Gastrocnemius medialis (tissue), 4 donors: ENCODE measurements around the gene XXYLT1. TPM values are rescaled to one million over a fixed set of nuclear protein-coding genes. Genes with fewer than 3 reads are reported as not detected.
A peak's percentile ranks its signal among the peaks of the same experiment; 100 is the strongest.

ENCODE experiments used
- ATAC-seq, 2 donors: fragments of 150-250 bp; one replicate each; pipeline ENCODE4 v1.9.1; 2016
- DNase-seq, 2 donors: peaks; one replicate each; pipeline ENCODE4 v3.0.0-alpha.2; 2019
- H3K27ac ChIP-seq, 4 donors: fragments of 200-600 bp; sonication (generic); 1 replicate in 1 of 4; 2 replicates in 3 of 4; pipeline ENCODE4 v1.5.1; 2016 to 2018; ENCODE audit warnings: mild to moderate bottlenecking in 2 of 4, moderate library complexity in 1 of 4
- H3K27me3 ChIP-seq, 3 donors: fragments of 200-600 bp; sonication (generic) in 2 of 3; 1 replicate in 1 of 3; 2 replicates in 2 of 3; pipeline versions ENCODE4 v1.5.1 to v1.6.0; 2016 to 2019; ENCODE audit warnings: mild to moderate bottlenecking in 1 of 3, moderate library complexity in 1 of 3
- H3K36me3 ChIP-seq, 2 donors: fragments of 200-600 bp; sonication (generic) in 1 of 2; one replicate each; pipeline ENCODE4 v1.5.1; 2017 to 2018
- H3K4me1 ChIP-seq, 2 donors: fragments of 200-600 bp; sonication (generic) in 1 of 2; one replicate each; pipeline ENCODE4 v1.5.1; 2016 to 2017; ENCODE audit warnings: mild to moderate bottlenecking in 2 of 2
- H3K4me3 ChIP-seq, 4 donors: fragments of 200-600 bp; sonication (generic) in 3 of 4; 1 replicate in 1 of 4; 2 replicates in 3 of 4; pipeline ENCODE4 v1.5.1; 2016 to 2019; ENCODE audit warnings: mild to moderate bottlenecking in 2 of 4
- H3K9me3 ChIP-seq, 3 donors: fragments of 200-600 bp; sonication (generic) in 2 of 3; 1 replicate in 1 of 3; 2 replicates in 2 of 3; pipeline ENCODE4 v1.5.1; 2016 to 2019
- POLR2A ChIP-seq, 2 donors: fragments of 450-650 bp; IDR thresholded peaks; one replicate each; pipeline ENCODE4 v1.6.1; 2017; ENCODE audit warnings: antibody characterized with exemption in 2 of 2, mild to moderate bottlenecking in 2 of 2, moderate library complexity in 2 of 2
- in situ Hi-C, 4 donors: fragments of 200-750 bp; cut with MboI; loops; one replicate each; pipeline versions ENCODE4 v1.15.0 to v1.8.0; 2017; ENCODE audit warnings: low sequenced_read_pairs in 4 of 4
- intact Hi-C: fragments of 100-400 bp; cut with DNase I; formaldehyde crosslinking; loops from one replicate; pipeline ENCODE4 v1.15.1; 2023; ENCODE audit warnings: low total_unique reads
- total RNA-seq, 4 donors: library from RNA; depleted of rRNA; stranded (reverse); fragments of >200 nt; gene quantifications; one replicate each; pipeline versions ENCODE4 v1.1.0 to v1.2.3, GENCODE V29; 2016
- TF ChIP-seq, protein P1 (sequence below), 5 experiments: fragments of 450-650 bp in 3 of 5; fragments of 200-600 bp in 2 of 5; sonication (generic) in 2 of 5; IDR thresholded peaks in 4 of 5; conservative IDR thresholded peaks in 1 of 5; 1 replicate in 4 of 5; 2 replicates in 1 of 5; pipeline ENCODE4 v1.5.1; 2016 to 2019; ENCODE audit warnings: antibody characterized with exemption in 5 of 5, mild to moderate bottlenecking in 3 of 5, moderate library complexity in 3 of 5

The XXYLT1 gene
- total RNA-seq, 4 donors from 2014 or later = 0.87 to 3.1 (median 1.3) TPM

- peak overlapping the region in 3 of 4 donors; percentile 79 to 96 (median 91) for H3K4me3 ChIP-seq
- no peaks in the 10 kb centered on the region for H3K27me3 ChIP-seq
- H3K27ac ChIP-seq = no peak overlapping the region
- DNase-seq (no peak), ATAC-seq (no peak)
- peaks cover 15 to 19% of the 10 kb centered on the region in 2 donors for H3K4me1 ChIP-seq
- TF ChIP-seq, protein P1, sequence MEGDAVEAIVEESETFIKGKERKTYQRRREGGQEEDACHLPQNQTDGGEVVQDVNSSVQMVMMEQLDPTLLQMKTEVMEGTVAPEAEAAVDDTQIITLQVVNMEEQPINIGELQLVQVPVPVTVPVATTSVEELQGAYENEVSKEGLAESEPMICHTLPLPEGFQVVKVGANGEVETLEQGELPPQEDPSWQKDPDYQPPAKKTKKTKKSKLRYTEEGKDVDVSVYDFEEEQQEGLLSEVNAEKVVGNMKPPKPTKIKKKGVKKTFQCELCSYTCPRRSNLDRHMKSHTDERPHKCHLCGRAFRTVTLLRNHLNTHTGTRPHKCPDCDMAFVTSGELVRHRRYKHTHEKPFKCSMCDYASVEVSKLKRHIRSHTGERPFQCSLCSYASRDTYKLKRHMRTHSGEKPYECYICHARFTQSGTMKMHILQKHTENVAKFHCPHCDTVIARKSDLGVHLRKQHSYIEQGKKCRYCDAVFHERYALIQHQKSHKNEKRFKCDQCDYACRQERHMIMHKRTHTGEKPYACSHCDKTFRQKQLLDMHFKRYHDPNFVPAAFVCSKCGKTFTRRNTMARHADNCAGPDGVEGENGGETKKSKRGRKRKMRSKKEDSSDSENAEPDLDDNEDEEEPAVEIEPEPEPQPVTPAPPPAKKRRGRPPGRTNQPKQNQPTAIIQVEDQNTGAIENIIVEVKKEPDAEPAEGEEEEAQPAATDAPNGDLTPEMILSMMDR (IDR thresholded peaks at IDR 0.05 in 4 of 5, conservative IDR thresholded peaks at IDR 0.05 in 1 of 5) = no peak
- intact Hi-C loops (loop anchor here (2.0 to 10.0 kb wide), 2 partner anchors 173 to 585 kb away; partner anchors contain the start of gene ACAP2), in situ Hi-C loops (loop anchor here (5.0 to 25.0 kb wide), 7 partner anchors 243 to 595 kb away; partner anchors contain the start of genes LSG1 (in 2 of the 4) and FAM43A (in 1 of the 4))
- no peaks in the 10 kb centered on the region for H3K9me3 ChIP-seq
- no peaks in the 10 kb centered on the region for H3K36me3 ChIP-seq
Observed at GRCh38 chr3:195269375-195270078, 1.4 kb downstream of the XXYLT1 start.

DNA sequence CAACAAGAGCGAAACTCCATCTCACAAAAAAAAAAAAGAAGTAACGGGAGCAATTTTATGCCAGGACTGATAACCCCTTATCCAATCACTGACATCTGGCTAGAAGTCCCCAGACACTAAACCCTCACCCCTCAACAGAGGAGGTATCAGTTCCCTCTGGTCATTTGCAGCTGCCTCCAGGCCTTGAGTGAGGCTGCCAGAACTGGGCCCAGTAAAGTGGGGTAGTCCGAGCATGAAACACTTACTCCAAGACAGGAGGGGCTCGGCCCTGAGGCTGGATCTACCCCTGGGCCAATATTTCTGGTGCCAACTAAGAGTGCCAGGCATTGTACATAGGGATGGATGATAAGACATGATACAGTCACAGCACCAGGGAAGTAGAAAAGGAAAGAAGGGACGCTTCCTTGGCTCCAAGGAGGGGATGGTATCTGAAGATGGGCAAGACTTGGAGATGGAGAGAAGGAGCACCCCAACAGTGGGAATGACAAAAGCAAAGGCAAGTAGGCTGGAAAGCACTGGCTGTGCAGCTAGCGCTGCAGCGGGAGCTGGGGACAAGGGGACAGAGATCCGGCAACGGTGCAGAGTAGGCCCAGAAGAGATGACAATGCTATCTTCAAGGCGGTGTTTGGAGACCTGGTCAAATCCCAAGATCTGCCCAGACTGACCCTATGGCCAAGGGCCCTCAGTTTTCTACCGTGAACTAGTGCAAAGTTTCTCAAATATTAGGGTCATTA is 2.2 kb downstream of the XXYLT1 start:
- H3K9me3 ChIP-seq = no peaks in the 10 kb centered on the region
- ATAC-seq (no peak), DNase-seq (no peak)
- peaks cover 15 to 19% of the 10 kb centered on the region in 2 donors for H3K4me1 ChIP-seq
- in situ Hi-C loops = loop anchor here (5.0 to 25.0 kb wide), 6 partner anchors 244 to 594 kb away; partner anchors contain the start of genes LSG1 (in 2 of the 4) and FAM43A (in 1 of the 4)
- intact Hi-C loops = no loop called here
- H3K36me3 ChIP-seq = no peaks in the 10 kb centered on the region
- TF ChIP-seq, protein P1 (IDR thresholded peaks at IDR 0.05 in 4 of 5, conservative IDR thresholded peaks at IDR 0.05 in 1 of 5) = no peak
- no peak for TF ChIP-seq POLR2A (IDR thresholded peaks at IDR 0.05)
- H3K27me3 ChIP-seq = no peaks in the 10 kb centered on the region
- no peak overlapping the region for H3K4me3 ChIP-seq
- no peak overlapping the region for H3K27ac ChIP-seq

DNA sequence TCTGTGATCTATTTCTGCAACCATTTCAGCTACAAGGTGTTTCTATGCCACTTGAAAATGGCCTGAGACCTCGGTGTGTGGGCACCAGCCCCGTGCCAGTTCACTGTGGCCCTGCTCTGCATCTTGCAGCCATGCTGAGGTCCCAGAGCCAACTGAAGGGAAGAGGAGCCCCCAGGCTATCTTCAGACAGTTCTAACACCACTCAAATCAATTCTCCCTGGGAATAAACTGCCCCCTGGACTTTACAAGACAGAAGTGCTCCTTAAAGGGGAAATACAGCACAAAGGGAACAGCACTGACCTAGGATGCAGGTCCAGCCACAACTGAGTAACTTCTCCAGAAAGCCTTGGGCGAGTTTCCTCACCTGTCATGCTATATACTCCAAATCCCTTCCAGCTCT is 3.9 kb downstream of the XXYLT1 start:
- no peak for TF ChIP-seq POLR2A (IDR thresholded peaks at IDR 0.05)
- TF ChIP-seq, protein P1 (IDR thresholded peaks at IDR 0.05 in 4 of 5, conservative IDR thresholded peaks at IDR 0.05 in 1 of 5) = no peak
- Histone ChIP-seq H3K27me3 (no peaks in the 10 kb centered on the region), H3K9me3 (no peaks in the 10 kb centered on the region), H3K4me1 (peaks cover 15 to 19% of the 10 kb centered on the region in 2 donors), H3K4me3 (no peak overlapping the region), H3K27ac (no peak overlapping the region), H3K36me3 (no peaks in the 10 kb centered on the region)
- intact Hi-C loops = no loop called here
- in situ Hi-C loops = loop anchor here (5.0 to 25.0 kb wide), 6 partner anchors 245 to 592 kb away; partner anchors contain the start of genes LSG1 (in 2 of the 4) and FAM43A (in 1 of the 4)
- ATAC-seq (no peak), DNase-seq (no peak)

DNA sequence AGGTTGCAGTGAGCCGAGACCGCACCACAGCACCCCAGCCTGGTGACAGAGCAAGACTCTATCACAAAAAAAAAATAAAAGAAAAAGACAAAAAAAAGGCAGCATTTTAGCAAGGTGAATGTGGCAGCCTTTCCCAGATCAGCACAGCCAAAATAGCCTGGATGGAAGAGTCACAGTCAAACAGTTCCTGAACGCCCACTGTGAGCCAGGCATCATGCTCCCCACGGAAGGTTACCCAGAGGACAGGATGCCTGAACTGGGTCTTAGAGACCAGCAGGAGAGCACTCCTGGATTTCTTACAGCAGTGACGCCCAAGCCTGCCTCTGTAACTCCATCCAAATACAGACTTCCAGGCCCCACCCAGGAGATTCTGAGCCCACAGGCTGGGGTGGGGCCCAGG is 4.5 kb downstream of the XXYLT1 start:
- no peak overlapping the region for H3K27ac ChIP-seq
- H3K27me3 ChIP-seq = no peaks in the 10 kb centered on the region
- intact Hi-C loops (no loop called here), in situ Hi-C loops (loop anchor here (5.0 to 25.0 kb wide), 6 partner anchors 246 to 592 kb away; partner anchors contain the start of genes LSG1 (in 2 of the 4) and FAM43A (in 1 of the 4))
- no peaks in the 10 kb centered on the region for H3K36me3 ChIP-seq
- H3K4me3 ChIP-seq = no peak overlapping the region
- no peaks in the 10 kb centered on the region for H3K9me3 ChIP-seq
- peaks cover 9 to 15% of the 10 kb centered on the region in 2 donors for H3K4me1 ChIP-seq
- TF ChIP-seq, protein P1 (IDR thresholded peaks at IDR 0.05 in 4 of 5, conservative IDR thresholded peaks at IDR 0.05 in 1 of 5) = no peak
- no peak for TF ChIP-seq POLR2A (IDR thresholded peaks at IDR 0.05)
- DNase-seq (no peak), ATAC-seq (no peak)
